Activated T-helper 1 cell treated with anti-CD3 and anti-CD28 coated beads, Interleukin-12 subunit alpha, Interleukin-12 subunit beta, Interleukin-2, Interleukin-4 antibody, amounts not matched to agents 30 ng/mL and 10 ng/mL and 1 ng/mL, durations not matched to agents 14 hours and 24 hours and 36 hours (primary cell): ENCODE data around the gene NME5. TPM values are rescaled to one million over a fixed set of nuclear protein-coding genes. Genes with fewer than 3 reads are reported as not detected.

Experiments
- DNase-seq: peaks from one replicate; pipeline ENCODE4 v3.0.0; 2021; ENCODE audit warnings: low spot score
- H3K27ac Mint-ChIP-seq: one replicate; pipeline ENCODE4 v1.8.0; 2021; ENCODE audit warnings: mild to moderate bottlenecking, mixed read lengths
- H3K27me3 Mint-ChIP-seq: one replicate; pipeline ENCODE4 v1.8.0; 2022; ENCODE audit warnings: mild to moderate bottlenecking, moderate library complexity, mixed read lengths; ENCODE audit not compliant: insufficient read depth
- H3K36me3 Mint-ChIP-seq: one replicate; pipeline ENCODE4 v1.8.0; 2021; ENCODE audit warnings: low read depth, mixed read lengths
- H3K4me1 Mint-ChIP-seq: one replicate; pipeline ENCODE4 v1.8.0; 2021; ENCODE audit warnings: low read depth, mixed read lengths
- H3K4me3 Mint-ChIP-seq: one replicate; pipeline ENCODE4 v1.8.0; 2021; ENCODE audit warnings: mild to moderate bottlenecking, moderate library complexity, mixed read lengths
- H3K9me3 Mint-ChIP-seq: one replicate; pipeline ENCODE4 v1.8.0; 2021; ENCODE audit warnings: mixed read lengths
- intact Hi-C: fragments of 100-400 bp; cut with micrococcal nuclease; formaldehyde crosslinking; loops from one replicate; pipeline ENCODE4 v1.15.1; 2024
- total RNA-seq: library from RNA; stranded (reverse); gene quantifications from 2 replicates; pipeline ENCODE4 v1.2.3, GENCODE V29; 2022

The NME5 gene
- total RNA-seq, 1 donor from 2014 or later = not detected

- Mint-ChIP-seq H3K9me3 (no peaks in the 10 kb centered on the region), H3K4me1 (no peaks in the 10 kb centered on the region), H3K27me3 (peaks cover 9% of the 10 kb centered on the region), H3K4me3 (no peak overlapping the region), H3K36me3 (no peaks in the 10 kb centered on the region), H3K27ac (no peak overlapping the region)
- intact Hi-C loops = no loop called here
- no peak for DNase-seq
Measured at GRCh38 chr5:138111937-138112336, 27.3 kb downstream of the NME5 start.

GRCh38 chr5:138111181-138111580 lies 28.0 kb downstream of the NME5 start:
- no peak overlapping the region for H3K27ac Mint-ChIP-seq
- H3K4me1 Mint-ChIP-seq = no peaks in the 10 kb centered on the region
- H3K9me3 Mint-ChIP-seq = no peaks in the 10 kb centered on the region
- intact Hi-C loops = no loop called here
- no peaks in the 10 kb centered on the region for H3K36me3 Mint-ChIP-seq
- H3K27me3 Mint-ChIP-seq = peaks cover 9% of the 10 kb centered on the region
- no peak overlapping the region for H3K4me3 Mint-ChIP-seq
- DNase-seq = no peak

GRCh38 chr5:138110266-138110963 lies 28.8 kb downstream of the NME5 start:
- DNase-seq = no peak
- H3K4me3 Mint-ChIP-seq = no peak overlapping the region
- peaks cover 9% of the 10 kb centered on the region for H3K27me3 Mint-ChIP-seq
- H3K4me1 Mint-ChIP-seq = no peaks in the 10 kb centered on the region
- no peaks in the 10 kb centered on the region for H3K9me3 Mint-ChIP-seq
- H3K27ac Mint-ChIP-seq = no peak overlapping the region
- no peaks in the 10 kb centered on the region for H3K36me3 Mint-ChIP-seq
- intact Hi-C loops = no loop called here

- Mint-ChIP-seq H3K4me3 (no peak overlapping the region), H3K27ac (no peak overlapping the region), H3K9me3 (no peaks in the 10 kb centered on the region), H3K4me1 (no peaks in the 10 kb centered on the region), H3K27me3 (peaks cover 9% of the 10 kb centered on the region), H3K36me3 (no peaks in the 10 kb centered on the region)
- no peak for DNase-seq
- intact Hi-C loops = no loop called here
Measured at GRCh38 chr5:138109463-138110265, 29.6 kb downstream of the NME5 start.

GRCh38 chr5:138107213-138107612 lies 32.0 kb downstream of the NME5 start:
- intact Hi-C loops = no loop called here
- Mint-ChIP-seq H3K36me3 (no peaks in the 10 kb centered on the region), H3K4me3 (no peak overlapping the region), H3K9me3 (no peaks in the 10 kb centered on the region), H3K4me1 (no peaks in the 10 kb centered on the region), H3K27ac (no peak overlapping the region), H3K27me3 (peaks cover 9% of the 10 kb centered on the region)
- no peak for DNase-seq

- Mint-ChIP-seq H3K27me3 (peaks cover 3% of the 10 kb centered on the region), H3K9me3 (no peaks in the 10 kb centered on the region)
Measured at GRCh38 chr5:138105709-138106108, 33.5 kb downstream of the NME5 start.

GRCh38 chr5:138103319-138103637 lies 36.0 kb downstream of the NME5 start:
- intact Hi-C loops = no loop called here
- Mint-ChIP-seq H3K9me3 (no peaks in the 10 kb centered on the region), H3K27me3 (peaks cover 2% of the 10 kb centered on the region), H3K4me3 (no peak overlapping the region), H3K27ac (no peak overlapping the region), H3K4me1 (no peaks in the 10 kb centered on the region), H3K36me3 (no peaks in the 10 kb centered on the region)
- DNase-seq = no peak

More at GRCh38 chr5:138105709-138106108, 33.5 kb downstream of the NME5 start:
- Mint-ChIP-seq H3K4me3 (no peak overlapping the region), H3K27ac (no peak overlapping the region), H3K4me1 (no peaks in the 10 kb centered on the region), H3K36me3 (no peaks in the 10 kb centered on the region)
- no peak for DNase-seq
- intact Hi-C loops = no loop called here

GRCh38 chr5:138102454-138103318 lies 36.5 kb downstream of the NME5 start:
- peaks cover under 1% of the 10 kb centered on the region for H3K4me1 Mint-ChIP-seq
- no peak overlapping the region for H3K27ac Mint-ChIP-seq
- H3K27me3 Mint-ChIP-seq = peaks cover 2% of the 10 kb centered on the region
- H3K9me3 Mint-ChIP-seq = no peaks in the 10 kb centered on the region
- intact Hi-C loops = no loop called here
- H3K36me3 Mint-ChIP-seq = no peaks in the 10 kb centered on the region
- no peak overlapping the region for H3K4me3 Mint-ChIP-seq
- DNase-seq = no peak

GRCh38 chr5:138096997-138097828 lies 42.0 kb downstream of the NME5 start:
- Mint-ChIP-seq H3K4me3 (no peak overlapping the region), H3K27ac (peak overlapping the region; percentile 53), H3K27me3 (no peaks in the 10 kb centered on the region), H3K9me3 (no peaks in the 10 kb centered on the region), H3K36me3 (peaks cover 1% of the 10 kb centered on the region), H3K4me1 (peaks cover 41% of the 10 kb centered on the region)
- intact Hi-C loops = no loop called here
- no peak for DNase-seq

GRCh38 chr5:138096363-138096762 lies 42.9 kb downstream of the NME5 start:
- no peak overlapping the region for H3K4me3 Mint-ChIP-seq
- H3K27me3 Mint-ChIP-seq = no peaks in the 10 kb centered on the region
- DNase-seq = no peak
- peaks cover 1% of the 10 kb centered on the region for H3K36me3 Mint-ChIP-seq
- intact Hi-C loops = no loop called here
- H3K4me1 Mint-ChIP-seq = peaks cover 41% of the 10 kb centered on the region
- peak overlapping the region; percentile 45 for H3K27ac Mint-ChIP-seq
- no peaks in the 10 kb centered on the region for H3K9me3 Mint-ChIP-seq

GRCh38 chr5:138095100-138095907 lies 43.9 kb downstream of the NME5 start:
- Mint-ChIP-seq H3K9me3 (no peaks in the 10 kb centered on the region), H3K27ac (no peak overlapping the region), H3K4me3 (no peak overlapping the region), H3K36me3 (peaks cover 1% of the 10 kb centered on the region), H3K4me1 (peaks cover 41% of the 10 kb centered on the region), H3K27me3 (peaks cover 2% of the 10 kb centered on the region)
- intact Hi-C loops = no loop called here
- DNase-seq = no peak

- no peak for DNase-seq
- H3K9me3 Mint-ChIP-seq = no peaks in the 10 kb centered on the region
- H3K4me1 Mint-ChIP-seq = peaks cover 41% of the 10 kb centered on the region
- no peak overlapping the region for H3K4me3 Mint-ChIP-seq
- H3K36me3 Mint-ChIP-seq = peaks cover 1% of the 10 kb centered on the region
- intact Hi-C loops = no loop called here
- H3K27me3 Mint-ChIP-seq = peaks cover 2% of the 10 kb centered on the region
- no peak overlapping the region for H3K27ac Mint-ChIP-seq
Measured at GRCh38 chr5:138093036-138093435, 46.2 kb downstream of the NME5 start.
